Activated CD4-positive, alpha-beta T cell treated with anti-CD3 and anti-CD28 coated beads for 48 hours (primary cell): ENCODE measurements around the gene KCNK13.
A peak's percentile ranks its signal among the peaks of the same experiment; 100 is the strongest.
"Not testable (repeated sequence)": the region's sequence is repeated elsewhere in the genome, so short reads cannot be mapped to it uniquely, and the experiment has no call there.

Source experiments
- DNase-seq: peaks from one replicate; pipeline ENCODE4 v3.0.0-alpha.2; 2020

Gene KCNK13

DNA sequence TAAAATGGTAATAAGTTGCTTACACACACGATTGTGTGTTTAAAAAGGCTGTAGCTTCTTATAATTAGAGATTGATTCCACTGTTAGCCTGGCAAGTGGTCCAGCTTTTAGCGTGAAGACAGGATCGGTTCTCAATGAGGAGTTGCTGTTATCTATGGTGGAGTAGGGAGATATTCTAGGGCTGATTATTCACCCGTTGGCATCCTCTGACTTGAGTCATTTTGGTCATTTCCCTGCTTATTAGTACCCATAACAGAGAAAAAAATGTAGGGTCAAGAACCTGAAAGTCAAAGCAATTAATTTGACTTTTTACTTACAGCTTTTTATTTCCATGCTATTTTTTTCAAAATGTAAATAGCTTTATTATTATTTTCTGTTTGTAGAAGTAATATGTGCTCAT is 76.0 kb downstream of the KCNK13 start:
- DNase-seq = no peak

DNA sequence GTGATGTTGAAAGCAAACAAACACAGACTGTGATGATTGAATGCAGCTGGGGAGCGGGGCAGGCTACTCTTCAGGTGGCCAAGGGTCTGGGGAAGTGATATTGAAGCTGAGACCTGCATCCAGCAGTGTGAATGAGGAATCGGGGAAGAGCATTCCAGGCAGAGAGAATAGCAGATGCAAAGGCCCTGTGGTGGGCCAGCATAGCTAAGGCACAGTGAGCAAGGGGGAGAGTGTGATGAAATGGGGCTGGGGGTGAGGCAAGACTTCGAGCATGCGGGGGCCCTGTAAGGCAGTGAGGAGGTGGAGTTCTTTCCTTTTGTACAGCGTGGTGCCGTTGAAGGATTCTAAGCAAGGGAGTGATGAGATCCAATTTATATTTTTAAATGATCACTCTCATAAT is 77.4 kb downstream of the KCNK13 start:
- no peak for DNase-seq

DNA sequence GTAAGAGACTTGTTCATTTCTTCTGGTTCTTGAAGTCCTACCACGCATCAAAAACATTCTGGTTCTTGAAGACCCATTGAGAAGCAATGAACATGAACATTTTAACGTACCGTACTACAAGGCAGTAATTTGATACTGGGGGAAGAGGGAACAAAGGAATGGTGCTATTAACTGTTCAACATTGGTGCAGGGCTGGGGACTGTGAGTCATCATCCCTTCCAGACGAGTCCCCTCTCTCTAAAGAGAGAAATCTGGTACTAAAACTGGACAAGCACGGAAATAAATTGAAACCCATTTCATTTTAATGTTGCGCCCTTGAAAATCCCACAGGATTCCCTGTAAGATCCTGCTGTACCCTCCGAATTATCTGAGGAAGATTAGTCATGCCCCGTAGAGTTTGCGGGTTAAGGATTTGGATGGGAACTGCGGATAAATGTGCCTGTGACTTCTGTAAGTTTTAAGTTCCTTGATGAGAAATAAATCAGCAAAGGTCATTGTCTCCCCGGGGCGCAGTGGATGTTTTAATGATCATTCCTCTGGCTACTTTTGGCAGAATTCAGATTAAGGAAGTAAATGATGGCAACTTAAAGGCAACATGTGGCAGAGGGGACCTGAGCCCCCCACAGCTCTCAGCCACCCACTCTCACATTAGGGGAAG is 78.6 kb downstream of the KCNK13 start:
- DNase-seq = no peak

DNA sequence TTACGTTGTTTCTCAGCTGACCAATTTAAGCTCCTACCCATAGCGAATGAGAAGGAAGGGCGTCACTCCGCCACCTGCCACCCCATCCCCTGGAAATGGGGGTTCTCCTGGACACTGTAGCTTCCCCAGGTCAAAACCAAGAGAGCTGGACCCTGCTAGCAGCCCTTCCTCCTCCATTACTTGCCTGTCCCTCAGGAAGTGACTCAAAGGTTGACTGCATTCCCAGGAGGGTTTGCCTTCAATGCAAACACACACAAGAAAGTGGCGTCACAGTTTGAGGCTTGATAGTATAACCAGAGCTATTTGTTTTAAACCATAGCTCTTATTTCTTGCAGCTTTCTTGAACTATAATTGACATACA is 79.1 kb downstream of the KCNK13 start:
- DNase-seq = no peak

DNA sequence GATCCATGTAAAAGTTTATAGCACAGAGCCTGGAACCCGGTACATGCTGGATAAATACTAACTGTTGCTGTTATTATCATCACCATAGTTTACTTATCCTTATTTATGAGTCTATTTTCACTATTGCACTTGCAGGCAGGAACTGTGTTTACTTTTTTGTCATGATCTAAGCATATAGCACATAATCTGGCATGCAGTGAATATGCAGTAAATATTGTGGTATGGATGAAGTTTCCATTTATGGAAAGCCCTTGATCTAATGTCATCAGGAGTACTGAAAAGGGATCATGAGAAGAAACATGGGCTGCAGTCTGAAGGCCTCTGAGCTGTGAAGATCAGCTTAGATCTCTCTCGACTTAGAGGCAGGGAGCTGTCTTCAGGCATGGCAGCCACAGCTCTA is 91.6 kb downstream of the KCNK13 start:
- DNase-seq = no peak

DNA sequence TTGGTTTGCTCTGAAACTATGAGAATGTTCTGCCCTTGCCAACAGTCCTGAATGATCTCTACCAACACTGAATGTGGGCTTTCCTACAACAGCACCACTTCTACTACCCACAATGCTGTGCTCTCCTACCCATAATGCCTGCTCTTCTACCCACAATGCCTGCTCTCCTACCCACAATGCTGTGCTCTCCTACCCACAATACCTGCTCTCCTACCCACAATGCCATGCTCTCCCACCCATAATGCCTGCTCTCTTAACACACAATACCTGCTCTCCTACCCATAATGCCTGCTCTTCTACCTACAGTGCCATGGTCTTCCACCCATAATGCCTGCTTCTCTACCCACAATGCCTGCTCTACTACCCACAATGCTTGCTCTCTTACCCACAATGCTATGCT is 92.3 kb downstream of the KCNK13 start:
- no peak for DNase-seq

DNA sequence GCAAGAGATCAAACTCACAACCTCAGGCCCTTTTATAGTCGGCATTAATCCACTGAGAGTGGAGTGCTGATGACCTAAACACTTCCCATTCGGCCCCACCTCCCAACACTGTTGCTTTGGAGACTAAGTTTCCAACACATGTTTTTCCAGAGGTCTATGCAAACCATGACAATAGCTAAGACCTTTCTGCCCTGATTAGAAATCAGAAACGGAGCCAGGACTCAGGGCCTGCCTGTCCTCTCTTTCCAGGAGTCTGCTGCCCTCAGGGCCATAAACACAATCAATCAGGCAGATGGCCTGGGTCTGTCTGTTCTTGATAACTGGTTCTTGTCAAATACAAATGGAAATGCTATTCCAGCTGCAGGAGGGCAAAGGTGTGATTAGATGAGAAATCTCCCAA is 97.4 kb downstream of the KCNK13 start:
- DNase-seq = no peak

DNA sequence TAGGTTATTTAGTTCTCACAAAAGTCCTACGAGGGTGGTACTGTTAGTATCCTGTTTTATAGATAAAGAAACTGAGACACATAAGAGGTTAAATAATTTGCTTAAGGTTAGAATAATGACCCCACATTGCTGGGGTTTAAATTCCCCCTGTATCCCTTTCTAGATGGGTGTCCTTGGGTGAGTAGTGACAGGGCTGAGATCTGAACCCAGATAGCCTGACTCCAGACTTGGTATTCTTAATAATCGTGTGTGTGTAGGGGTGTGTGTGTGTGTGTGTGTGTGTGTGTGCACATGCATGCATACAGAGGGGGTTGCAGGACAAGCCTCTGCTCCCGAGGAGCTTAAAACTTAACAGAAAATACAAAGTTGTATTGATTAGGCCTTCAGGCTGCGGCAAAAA is 97.9 kb downstream of the KCNK13 start:
- DNase-seq = no peak

DNA sequence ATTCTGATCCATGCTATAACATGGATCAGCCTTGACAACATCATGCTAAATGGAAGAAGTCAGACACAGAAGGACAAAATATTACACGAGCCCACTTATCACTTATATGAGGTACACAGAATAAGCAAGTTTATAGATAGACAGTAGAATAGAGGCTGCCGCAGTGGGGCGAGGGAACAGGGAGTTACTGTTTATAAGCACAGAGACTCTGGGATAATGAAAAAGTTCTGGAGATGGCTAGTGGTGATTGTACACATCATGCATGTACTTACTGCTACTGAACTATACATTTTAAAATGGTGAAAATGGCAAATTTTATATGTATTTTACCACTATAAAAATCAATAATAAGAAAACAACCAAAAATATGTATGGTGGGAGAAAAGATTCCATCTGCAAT is 99.3 kb downstream of the KCNK13 start:
- DNase-seq = no peak

DNA sequence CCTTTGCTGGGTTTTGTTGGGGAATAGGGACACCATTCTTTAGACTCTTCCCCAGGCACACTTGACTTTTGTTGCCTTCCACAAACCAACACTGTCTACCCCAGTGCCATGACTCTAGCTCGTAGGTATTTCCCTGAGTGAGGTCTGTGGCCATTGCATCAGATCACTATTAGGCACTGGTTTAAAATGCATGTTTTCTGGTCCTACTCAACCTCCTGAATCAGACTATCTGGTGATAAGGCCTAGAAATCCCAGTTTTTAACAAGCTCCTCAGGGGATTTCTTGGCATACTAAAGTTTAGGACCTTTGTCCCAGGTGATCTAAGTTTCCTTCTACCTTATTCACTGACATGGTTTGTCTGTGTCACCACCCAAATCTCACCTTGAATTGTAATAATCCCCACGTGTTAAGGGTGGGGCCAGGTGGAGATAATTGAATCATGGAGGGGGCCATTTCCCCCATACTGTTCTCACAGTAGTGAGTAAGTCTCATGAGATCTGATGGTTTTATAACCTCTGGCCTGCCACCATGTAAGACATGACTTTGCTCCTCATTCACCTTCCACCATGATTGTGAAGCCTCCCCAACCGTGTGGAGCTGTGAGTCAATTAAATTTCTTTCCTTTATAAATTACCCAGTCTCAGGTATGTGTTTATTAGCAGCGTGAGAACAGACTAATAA is 106.8 kb downstream of the KCNK13 start:
- no peak for DNase-seq

DNA sequence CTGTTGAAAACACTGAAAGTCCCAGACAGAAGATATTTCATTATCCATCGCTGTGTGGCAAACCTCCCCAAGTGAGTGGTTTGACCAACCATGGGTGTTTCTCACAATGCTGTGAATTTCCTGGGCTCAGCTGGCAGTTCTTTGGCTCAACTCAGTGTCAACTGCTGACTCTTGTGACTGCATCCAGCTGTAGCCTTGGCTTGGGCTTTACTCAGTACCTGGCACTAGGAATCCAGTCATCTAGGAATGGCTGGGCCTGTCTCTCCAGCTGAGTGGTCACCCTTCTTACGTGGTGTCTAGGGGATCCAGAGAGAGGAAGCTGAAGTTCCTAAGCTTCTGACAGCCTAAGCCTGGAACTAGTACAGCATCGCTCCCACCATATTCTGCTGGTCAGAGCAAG is 113.8 kb downstream of the KCNK13 start:
- DNase-seq = no peak

DNA sequence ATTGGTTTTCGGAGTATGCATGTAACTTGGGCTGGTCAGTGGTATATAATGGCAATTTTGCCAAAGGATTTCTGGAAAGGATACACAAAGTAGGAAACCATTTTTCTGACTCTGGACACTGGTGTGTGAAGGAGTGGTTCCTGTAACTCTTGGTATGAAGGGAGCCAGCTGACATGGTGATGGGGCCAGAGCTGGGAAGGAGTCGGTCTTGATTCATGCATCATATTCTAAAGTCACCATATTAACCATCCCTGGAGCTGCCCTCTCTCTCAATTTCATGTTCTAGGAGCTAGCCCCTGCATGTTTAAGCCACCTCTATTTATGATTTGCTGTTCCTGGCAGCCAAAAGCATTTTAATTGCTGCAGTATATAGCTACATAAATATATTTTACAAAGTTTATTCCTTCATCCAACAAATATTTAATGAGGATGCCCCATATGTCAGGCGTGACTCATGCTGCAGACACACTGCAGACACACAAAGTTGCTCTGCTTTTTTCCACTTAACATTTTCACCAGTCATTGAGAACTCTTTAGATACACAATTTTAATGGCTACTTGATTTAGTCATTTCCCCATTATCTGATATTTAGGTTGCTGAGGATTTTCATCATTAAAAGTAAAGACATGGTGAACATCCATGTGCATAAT is 115.9 kb downstream of the KCNK13 start:
- DNase-seq = no peak

DNA sequence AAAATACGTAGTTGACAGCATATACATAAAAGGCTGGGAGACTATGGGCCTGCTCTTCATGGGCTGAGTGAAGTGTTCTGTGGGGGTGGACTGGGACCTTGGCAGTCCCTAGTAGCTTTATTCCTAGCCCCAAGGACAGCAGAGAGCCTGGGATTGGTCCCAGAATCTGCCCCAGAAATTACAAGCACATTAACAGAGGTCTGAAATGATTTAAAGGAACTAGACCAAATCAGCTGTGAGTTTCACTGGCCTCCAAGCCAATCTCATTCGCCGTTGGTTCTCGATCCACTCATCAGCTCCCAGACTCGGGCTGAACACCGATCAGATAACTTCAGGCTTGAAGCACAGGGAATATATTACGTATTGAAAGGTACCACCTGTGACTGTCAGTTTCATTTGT is 117.6 kb downstream of the KCNK13 start:
- no peak for DNase-seq

DNA sequence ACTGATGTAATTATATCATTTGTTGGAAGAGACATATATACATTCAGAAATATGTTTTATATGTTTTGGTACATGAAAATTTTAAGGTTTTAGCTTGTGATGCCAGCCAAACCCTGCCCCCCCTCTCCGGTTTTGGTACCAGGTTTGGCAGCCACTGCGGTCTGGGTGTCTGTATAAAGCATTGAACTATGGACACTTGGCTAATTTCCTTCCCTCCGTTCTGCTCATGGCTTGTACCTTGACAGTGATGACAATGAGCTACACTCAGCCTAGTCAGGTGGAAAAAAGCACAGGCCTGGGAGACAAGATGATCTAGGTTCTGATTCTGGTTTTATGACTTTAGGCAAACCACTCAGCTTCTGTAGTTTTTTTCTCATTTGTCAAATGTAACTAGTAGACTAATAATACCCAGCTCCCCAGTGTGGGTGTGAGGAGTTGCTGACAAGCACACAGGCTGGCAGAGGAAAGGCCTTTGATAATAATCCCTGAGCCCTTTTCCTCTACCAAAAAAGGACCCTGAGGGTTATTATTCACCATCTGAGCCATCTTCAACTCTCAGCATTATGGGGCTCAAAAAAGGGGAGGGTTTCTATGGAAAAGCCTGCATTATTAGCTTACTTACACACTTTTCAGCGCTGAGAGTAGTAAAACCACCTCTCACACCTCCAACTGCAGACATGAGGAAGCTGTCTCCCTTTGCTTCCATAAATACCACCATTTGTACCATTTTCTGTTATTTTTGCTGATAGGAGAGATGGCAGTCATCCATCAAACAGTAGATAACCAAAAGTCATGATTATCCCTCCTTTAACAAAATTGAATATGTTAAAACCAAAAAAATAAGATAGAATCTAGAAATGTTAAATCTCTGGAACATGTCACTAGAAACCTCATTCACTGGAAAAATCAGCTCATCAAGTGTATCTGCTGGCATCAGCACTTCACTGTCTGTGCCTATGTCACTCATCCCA is 118.3 kb downstream of the KCNK13 start:
- DNase-seq = no peak

DNA sequence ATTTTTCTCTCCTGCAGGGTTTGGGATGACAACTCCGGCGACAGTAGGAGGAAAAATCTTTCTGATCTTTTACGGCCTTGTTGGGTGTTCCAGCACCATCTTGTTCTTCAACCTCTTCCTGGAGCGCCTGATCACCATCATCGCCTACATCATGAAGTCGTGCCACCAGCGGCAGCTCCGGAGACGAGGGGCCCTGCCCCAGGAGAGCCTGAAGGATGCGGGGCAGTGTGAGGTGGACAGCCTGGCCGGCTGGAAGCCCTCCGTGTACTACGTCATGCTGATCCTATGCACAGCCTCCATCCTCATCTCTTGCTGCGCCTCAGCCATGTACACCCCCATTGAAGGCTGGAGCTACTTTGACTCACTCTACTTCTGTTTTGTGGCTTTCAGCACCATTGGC is 122.3 kb downstream of the KCNK13 start:
- no peak for DNase-seq

DNA sequence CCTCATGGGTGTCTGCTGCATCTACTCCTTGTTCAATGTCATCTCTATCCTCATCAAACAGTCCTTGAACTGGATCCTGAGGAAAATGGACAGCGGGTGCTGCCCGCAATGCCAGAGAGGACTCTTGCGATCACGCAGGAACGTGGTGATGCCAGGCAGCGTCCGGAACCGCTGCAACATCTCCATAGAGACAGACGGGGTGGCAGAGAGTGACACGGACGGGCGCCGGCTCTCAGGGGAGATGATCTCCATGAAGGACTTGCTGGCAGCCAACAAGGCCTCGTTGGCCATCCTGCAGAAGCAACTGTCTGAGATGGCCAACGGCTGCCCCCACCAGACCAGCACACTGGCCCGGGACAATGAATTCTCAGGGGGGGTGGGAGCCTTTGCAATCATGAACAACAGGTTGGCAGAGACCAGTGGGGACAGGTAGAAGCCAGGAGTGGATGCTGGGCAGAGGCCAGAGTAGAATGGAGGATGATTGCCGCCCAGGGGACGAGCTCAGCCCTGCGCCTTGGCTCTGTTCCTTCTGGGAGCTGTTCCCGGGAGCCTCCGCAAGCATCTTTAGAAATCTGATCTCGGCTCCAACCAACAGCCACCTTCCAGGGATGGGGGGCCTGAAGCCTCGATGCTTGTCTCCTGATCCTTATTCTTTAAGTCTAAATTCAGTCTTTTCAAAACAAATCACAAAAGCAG is 122.9 kb downstream of the KCNK13 start:
- DNase-seq = no peak

DNA sequence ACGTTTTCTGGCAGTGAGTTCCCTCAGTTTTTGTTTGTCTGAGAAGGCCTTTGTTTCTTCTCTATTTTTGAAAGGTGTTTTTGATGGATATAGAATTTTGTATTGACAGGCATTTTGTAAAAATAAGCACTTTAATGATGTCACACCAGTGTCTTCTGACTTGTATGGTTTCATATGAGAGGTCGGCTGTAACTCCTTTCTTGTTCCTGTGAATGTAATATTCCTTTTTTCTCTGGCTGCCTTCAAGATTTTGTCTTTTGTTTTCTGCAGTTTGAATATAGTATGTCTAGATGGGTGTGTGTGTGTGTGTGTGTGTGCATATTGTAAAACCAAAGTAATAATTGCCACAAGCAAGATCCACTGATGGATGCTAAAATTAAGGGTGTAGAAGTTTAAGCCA is 126.8 kb downstream of the KCNK13 start:
- DNase-seq = no peak

DNA sequence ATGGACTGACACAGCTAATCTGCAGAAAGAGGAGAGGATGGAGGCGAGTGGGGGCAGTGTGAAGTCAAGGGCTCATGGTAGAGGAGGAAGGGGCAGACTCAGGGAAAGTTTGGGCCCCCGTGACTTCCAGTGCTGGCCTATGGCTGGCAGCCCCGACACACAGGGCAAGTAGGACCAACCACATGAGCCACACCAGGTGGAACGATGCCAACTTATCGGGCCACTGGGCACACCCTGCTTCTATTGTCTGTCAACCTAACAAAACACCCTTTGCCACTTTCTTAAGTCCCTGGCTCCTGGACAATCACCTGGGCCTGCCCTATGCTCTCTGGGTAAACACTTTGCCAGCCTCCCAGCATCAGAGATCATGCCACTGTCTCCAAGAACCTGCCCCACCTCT is 129.4 kb downstream of the KCNK13 start:
- DNase-seq = no peak

DNA sequence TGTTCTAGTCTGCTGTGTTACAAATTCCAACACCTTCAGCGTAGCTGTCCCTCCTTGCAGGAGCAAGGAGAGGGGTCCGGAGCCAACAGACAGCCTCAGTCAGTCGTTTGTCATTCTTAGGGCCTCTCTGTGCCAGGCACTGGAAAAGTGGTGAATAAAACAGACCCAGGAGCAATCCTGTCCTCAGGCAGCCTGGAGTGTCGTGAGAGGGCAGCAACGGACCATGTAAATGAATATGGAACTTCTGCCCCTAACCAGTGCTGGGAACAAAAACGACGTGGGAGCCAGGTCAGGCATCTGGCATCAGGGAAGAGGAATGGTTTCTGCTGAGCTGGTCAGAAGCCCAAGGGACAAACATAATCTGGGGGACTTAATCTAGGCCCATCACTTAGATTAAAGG is 129.8 kb downstream of the KCNK13 start:
- DNase-seq = no peak

DNA sequence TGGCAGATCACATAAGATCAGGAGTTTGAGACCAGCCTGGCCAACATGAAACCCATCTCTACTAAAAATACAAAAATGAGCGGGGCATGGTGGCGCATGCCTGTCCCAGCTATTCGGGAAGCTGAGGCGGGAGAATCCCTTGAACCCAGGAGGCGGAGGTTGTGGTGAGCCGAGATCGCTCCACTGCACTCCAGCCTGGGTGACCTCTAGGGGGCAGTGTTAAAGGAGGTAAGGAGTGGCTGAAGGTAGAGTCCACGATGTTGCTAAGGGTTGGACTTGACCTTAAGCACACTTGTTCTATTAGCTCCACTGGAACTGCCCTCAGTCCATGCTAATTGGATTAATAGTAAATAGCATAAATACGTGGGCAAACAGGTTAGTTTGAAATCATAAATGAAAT is 132.1 kb downstream of the KCNK13 start:
- peak; percentile 28 for DNase-seq

DNA sequence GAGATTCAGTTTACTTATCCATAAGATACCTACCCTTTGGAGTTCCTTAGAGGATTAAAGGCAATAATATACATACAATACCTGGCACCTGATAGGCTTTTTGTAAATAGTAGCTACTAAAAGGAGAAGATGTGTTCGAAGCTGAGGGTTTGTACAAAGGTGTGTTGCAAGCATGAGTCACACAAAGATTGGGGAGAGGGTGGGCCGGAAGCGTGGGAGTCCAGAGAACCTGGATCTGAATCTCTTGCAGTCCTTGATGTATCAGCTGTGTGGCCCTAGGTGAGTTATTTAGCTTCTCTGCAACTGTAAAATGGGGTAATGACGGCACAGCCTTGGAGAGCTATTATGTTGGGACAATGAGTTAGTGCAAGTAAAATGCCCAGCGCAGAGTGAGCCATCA is 132.9 kb downstream of the KCNK13 start:
- no peak for DNase-seq

DNA sequence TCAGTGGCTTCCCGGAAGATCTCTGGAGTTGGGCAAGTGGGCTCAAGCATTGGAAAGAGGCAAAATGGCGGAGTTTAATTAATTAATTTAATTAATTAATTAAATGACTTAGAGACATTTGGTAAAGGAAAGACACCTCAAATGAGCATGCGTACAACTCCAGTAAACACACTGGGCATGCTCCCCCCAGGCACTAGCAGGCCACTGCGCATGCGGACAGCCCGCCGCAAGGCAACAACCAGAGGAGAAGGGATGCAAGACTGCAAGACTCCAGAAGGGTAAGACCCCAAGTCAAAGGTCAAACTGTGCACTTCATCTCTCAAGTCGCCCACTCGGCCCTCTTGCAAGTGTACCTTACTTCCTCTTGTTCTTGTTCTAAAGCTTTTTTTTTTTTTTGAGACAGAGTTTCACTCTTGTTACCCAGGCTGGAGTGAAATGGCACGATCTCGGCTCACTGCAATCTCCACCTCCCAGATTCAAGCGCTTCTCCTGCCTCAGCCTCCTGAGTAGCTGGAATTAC is 136.8 kb downstream of the KCNK13 start:
- DNase-seq = no peak

DNA sequence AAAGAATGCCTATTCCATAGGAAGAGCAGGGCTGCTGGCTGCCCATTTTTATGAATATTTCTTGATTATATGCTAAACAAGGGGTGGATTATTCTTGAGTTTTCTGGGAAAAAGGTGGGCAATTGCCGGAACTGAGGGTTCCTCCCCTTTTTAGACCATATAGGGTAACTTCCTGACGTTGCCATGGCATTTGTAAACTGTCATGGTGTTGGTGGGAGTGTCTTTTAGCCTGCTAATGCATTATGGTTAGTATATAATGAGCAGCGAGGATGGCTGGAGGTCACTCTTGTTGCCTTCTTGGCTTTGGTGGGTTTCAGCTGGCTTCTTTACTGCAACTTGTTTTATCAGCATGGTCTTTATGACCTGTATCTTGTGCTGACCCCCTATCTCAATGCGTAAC is 138.8 kb downstream of the KCNK13 start:
- DNase-seq = not testable (repeated sequence)
